Kidney (tissue), 14 donors: ENCODE measurements around the gene MT1A. TPM values are rescaled to one million over a fixed set of nuclear protein-coding genes. Genes with fewer than 3 reads are reported as not detected.

Source experiments
- DNase-seq, 5 donors: peaks; one replicate each; pipeline ENCODE4 v3.0.0-alpha.2; 2013 to 2020
- FAIRE-seq: peaks from 2 replicates; lab custom pipeline; 2012; peaks lifted over from hg19 to GRCh38; lab: Jason Lieb, UNC
- H3K27ac ChIP-seq, 2 donors: one replicate each; pipeline ENCODE4 v1.7.0; 2013; ENCODE audit warnings: low read depth in 2 of 2, low read length in 2 of 2, inconsistent platforms in 1 of 2
- H3K27me3 ChIP-seq: one replicate; pipeline ENCODE4 v1.7.1; 2013; ENCODE audit warnings: low read length, inconsistent platforms; ENCODE audit not compliant: control insufficient read depth, insufficient read depth
- H3K36me3 ChIP-seq, 3 donors: one replicate each; pipeline versions ENCODE4 v1.7.0 to v1.7.1; 2013; ENCODE audit warnings: low read length in 3 of 3, control low read depth in 1 of 3, inconsistent platforms in 1 of 3; ENCODE audit not compliant: insufficient read depth in 3 of 3, control insufficient read depth in 2 of 3
- H3K4me1 ChIP-seq, 3 donors: one replicate each; pipeline versions ENCODE4 v1.7.0 to v1.7.1; 2013; ENCODE audit warnings: low read length in 3 of 3, inconsistent platforms in 1 of 3, low read depth in 1 of 3; ENCODE audit not compliant: control insufficient read depth in 2 of 3, insufficient read depth in 2 of 3
- H3K4me3 ChIP-seq, 3 donors: one replicate each; pipeline versions ENCODE4 v1.7.0 to v1.8.1; 2013; ENCODE audit warnings: low read length in 3 of 3, control low read depth in 1 of 3, inconsistent platforms in 1 of 3
- H3K9ac ChIP-seq, 3 donors: one replicate each; pipeline versions ENCODE4 v1.7.0 to v1.7.1; 2013; ENCODE audit warnings: low read length in 3 of 3, control low read depth in 1 of 3, inconsistent platforms in 1 of 3
- H3K9me3 ChIP-seq, 3 donors: one replicate each; pipeline versions ENCODE4 v1.7.0 to v1.7.1; 2013; ENCODE audit warnings: low read length in 3 of 3, control low read depth in 1 of 3, inconsistent platforms in 1 of 3; ENCODE audit not compliant: control insufficient read depth in 2 of 3, insufficient read depth in 1 of 3
- CTCF ChIP-seq: IDR thresholded peaks from 3 replicates; pipeline ENCODE4 v1.5.1; 2012; ENCODE audit warnings: mild to moderate bottlenecking, moderate library complexity, borderline replicate concordance; ENCODE audit not compliant: insufficient read depth; ENCODE audit errors: extremely low read depth
- intact Hi-C: fragments of 100-400 bp; cut with DNase I; formaldehyde crosslinking; loops from one replicate; pipeline ENCODE4 v1.11.1; 2022
- polyA plus RNA-seq: library from polyadenylated mRNA; stranded (reverse); fragments of 350-450 nt; fragmentation: Illumina TruSeq; extraction: RNeasy Lipid Tissue Mini Kit (QIAGEN cat#74804); gene quantifications from one replicate; pipeline ENCODE4 v1.2.3, GENCODE V29; 2014; ENCODE audit warnings: low read depth, low replicate concordance; ENCODE audit not compliant: insufficient read depth
- total RNA-seq: library from RNA; stranded (reverse); fragmentation: NEBNext Ultra II Directional; extraction: Animal tissue kit (Norgen Biotek cat#: 25700); gene quantifications from one replicate; pipeline ENCODE4 v1.2.1, GENCODE V29; 2021
- donor health status: control.
- donor health status: control.
- donor health status: control.
- donor health status: control.
- donor health status: control.
- donor health status: DM: yes; HTN: yes; CAD: no.
- donor health status: Normal renal cell carcinoma (clear cell type).

MT1A gene
- total and polyA plus RNA-seq, 2 donors from 2014 or later = 3.1 to 19.8 TPM

- no peaks in the 10 kb centered on the region for H3K9me3 ChIP-seq
- peaks cover 63% of the 10 kb centered on the region for H3K27me3 ChIP-seq
- peak overlapping the region in 2 of 3 donors; percentile 12 to 50 for H3K4me3 ChIP-seq
- no peak overlapping the region for H3K27ac ChIP-seq
- intact Hi-C loops = no loop called here
- FAIRE-seq (no peak), DNase-seq (no peak)
- peak overlapping the region in 1 of 3 donors; percentile 47 for H3K9ac ChIP-seq
- H3K4me1 ChIP-seq = peaks cover 0 to 9% (median 6%) of the 10 kb centered on the region in 3 donors
- H3K36me3 ChIP-seq = no peaks in the 10 kb centered on the region
- TF ChIP-seq CTCF = no peak
Observed at GRCh38 chr16:56643833-56644232, 5.4 kb downstream of the MT1A start.

GRCh38 chr16:56645311-56645710 is 6.8 kb downstream of the MT1A start:
- Histone ChIP-seq H3K36me3 (no peaks in the 10 kb centered on the region), H3K27me3 (peaks cover 51% of the 10 kb centered on the region), H3K4me3 (no peak overlapping the region), H3K4me1 (peaks cover 0 to 7% (median 6%) of the 10 kb centered on the region in 3 donors), H3K9ac (no peak overlapping the region), H3K9me3 (no peaks in the 10 kb centered on the region), H3K27ac (no peak overlapping the region)
- no peak for FAIRE-seq
- intact Hi-C loops = no loop called here
- no peak for DNase-seq
- no peak for TF ChIP-seq CTCF

- no peak for TF ChIP-seq CTCF
- intact Hi-C loops = no loop called here
- DNase-seq = no peak
- no peaks in the 10 kb centered on the region for H3K36me3 ChIP-seq
- no peak overlapping the region for H3K27ac ChIP-seq
- no peak overlapping the region for H3K4me3 ChIP-seq
- no peak for FAIRE-seq
- peaks cover 48% of the 10 kb centered on the region for H3K27me3 ChIP-seq
- H3K9me3 ChIP-seq = no peaks in the 10 kb centered on the region
- no peak overlapping the region for H3K9ac ChIP-seq
- peaks cover 0 to 7% (median 6%) of the 10 kb centered on the region in 3 donors for H3K4me1 ChIP-seq
Observed at GRCh38 chr16:56645838-56646237, 7.4 kb downstream of the MT1A start.
